Suprapubic skin (tissue), 4 donors: Measurements from ENCODE around the gene STEEP1. TPM values are rescaled to one million over a fixed set of nuclear protein-coding genes. Genes with fewer than 3 reads are reported as not detected.
"Not testable (repeated sequence)": the region's sequence is repeated elsewhere in the genome, so short reads cannot be mapped to it uniquely, and the experiment has no call there.

Source experiments
- DNase-seq, 2 donors: peaks; one replicate each; pipeline ENCODE4 v3.0.0-alpha.2; 2019; ENCODE audit warnings: low spot score in 2 of 2
- H3K27ac ChIP-seq: fragments of 200-600 bp; sonication (generic); one replicate; pipeline ENCODE4 v1.5.1; 2019
- H3K27me3 ChIP-seq: fragments of 200-600 bp; sonication (generic); one replicate; pipeline ENCODE4 v1.5.1; 2019
- H3K36me3 ChIP-seq: fragments of 200-600 bp; sonication (generic); one replicate; pipeline ENCODE4 v1.5.1; 2019
- H3K4me1 ChIP-seq: fragments of 200-600 bp; sonication (generic); one replicate; pipeline ENCODE4 v1.5.1; 2019
- H3K4me3 ChIP-seq: fragments of 200-600 bp; sonication (generic); one replicate; pipeline ENCODE4 v1.5.1; 2019; ENCODE audit warnings: mild to moderate bottlenecking
- H3K9me3 ChIP-seq: fragments of 200-600 bp; sonication (generic); one replicate; pipeline ENCODE4 v1.5.1; 2019
- CTCF ChIP-seq, 2 donors: fragments of 200-600 bp in 1 of 2; fragments of 450-650 bp in 1 of 2; sonication (generic) in 1 of 2; IDR thresholded peaks; one replicate each; pipeline ENCODE4 v1.5.1; 2016 to 2019; ENCODE audit warnings: antibody characterized with exemption in 2 of 2, mild to moderate bottlenecking in 1 of 2, moderate library complexity in 1 of 2
- EP300 ChIP-seq: sonication (generic); formaldehyde crosslinking; IDR thresholded peaks from one replicate; pipeline ENCODE4 v1.6.1; 2017; ENCODE audit warnings: antibody characterized with exemption
- POLR2A ChIP-seq, 2 donors: fragments of 450-650 bp; IDR thresholded peaks; one replicate each; pipeline ENCODE4 v1.6.1; 2017; ENCODE audit warnings: antibody characterized with exemption in 2 of 2, mild to moderate bottlenecking in 2 of 2, moderate library complexity in 2 of 2
- POLR2AphosphoS5 ChIP-seq, 3 donors: sonication (generic); formaldehyde crosslinking; IDR thresholded peaks; one replicate each; pipeline ENCODE4 v1.6.1; 2017; ENCODE audit warnings: antibody characterized with exemption in 3 of 3
- WGBS: methylation state at CpG from one replicate; pipeline ENCODE4 v1.1.5; 2018; 5-methylcytosine and 5-hydroxymethylcytosine counted together
- total RNA-seq, 4 donors: library from RNA; depleted of rRNA; stranded (reverse); fragments of >200 nt; gene quantifications; one replicate each; pipeline ENCODE4 v1.1.0, GENCODE V29; 2016

STEEP1 gene
- total RNA-seq, 4 donors from 2014 or later: 26.6 to 45.6 (median 33.6) TPM

- H3K4me1 ChIP-seq: peaks cover 3% of the 10 kb centered on the region
- H3K4me3 ChIP-seq: no peak overlapping the region
- no peaks in the 10 kb centered on the region for H3K36me3 ChIP-seq
- no peak for DNase-seq
- no peaks in the 10 kb centered on the region for H3K27me3 ChIP-seq
- no peaks in the 10 kb centered on the region for H3K9me3 ChIP-seq
- H3K27ac ChIP-seq: no peak overlapping the region
- TF ChIP-seq CTCF (IDR thresholded peaks at IDR 0.05) (peak; percentile 44 to 66), POLR2A (IDR thresholded peaks at IDR 0.05) (no peak)
- 36% methylated on average over 5 of the region's 5 CpGs for WGBS
These were observed 49.0 kb downstream of the STEEP1 start for GRCh38 chrX:119516157-119516702.

GRCh38 chrX:119512146-119512800 lies 52.9 kb downstream of the STEEP1 start:
- Histone ChIP-seq H3K27ac (no peak overlapping the region), H3K4me1 (peaks cover 3% of the 10 kb centered on the region), H3K9me3 (no peaks in the 10 kb centered on the region), H3K36me3 (no peaks in the 10 kb centered on the region), H3K27me3 (no peaks in the 10 kb centered on the region), H3K4me3 (no peak overlapping the region)
- TF ChIP-seq POLR2A (IDR thresholded peaks at IDR 0.05): no peak
- TF ChIP-seq CTCF (IDR thresholded peaks at IDR 0.05): peak; percentile 27 to 50
- WGBS: 54% methylated on average over 14 of the region's 14 CpGs
- no peak for DNase-seq

GRCh38 chrX:119507206-119507605 lies 58.0 kb downstream of the STEEP1 start:
- 70% methylated on average over 6 of the region's 6 CpGs for WGBS

GRCh38 chrX:119505945-119506344 lies 59.3 kb downstream of the STEEP1 start:
- DNase-seq: no peak
- TF ChIP-seq POLR2A (IDR thresholded peaks at IDR 0.05): no peak
- TF ChIP-seq EP300: no peak
- TF ChIP-seq POLR2AphosphoS5 (IDR thresholded peaks at IDR 0.05): no peak
- no peaks in the 10 kb centered on the region for H3K9me3 ChIP-seq
- no peak overlapping the region for H3K27ac ChIP-seq
- no peaks in the 10 kb centered on the region for H3K27me3 ChIP-seq
- H3K4me3 ChIP-seq: no peak overlapping the region
- peaks cover 17% of the 10 kb centered on the region for H3K4me1 ChIP-seq
- no peaks in the 10 kb centered on the region for H3K36me3 ChIP-seq
- WGBS: 84% methylated on average over 4 of the region's 4 CpGs

More at GRCh38 chrX:119507206-119507605, 58.0 kb downstream of the STEEP1 start:
- H3K4me1 ChIP-seq: peaks cover 18% of the 10 kb centered on the region
- H3K9me3 ChIP-seq: no peaks in the 10 kb centered on the region
- no peak overlapping the region for H3K27ac ChIP-seq
- H3K4me3 ChIP-seq: no peak overlapping the region
- no peak for TF ChIP-seq POLR2A (IDR thresholded peaks at IDR 0.05)
- no peak for TF ChIP-seq CTCF (IDR thresholded peaks at IDR 0.05)
- DNase-seq: no peak
- H3K36me3 ChIP-seq: no peaks in the 10 kb centered on the region
- no peaks in the 10 kb centered on the region for H3K27me3 ChIP-seq

GRCh38 chrX:119505145-119505544 lies 60.1 kb downstream of the STEEP1 start:
- not testable (repeated sequence) for DNase-seq, H3K27ac ChIP-seq, H3K27me3 ChIP-seq, H3K36me3 ChIP-seq, H3K4me3 ChIP-seq, H3K9me3 ChIP-seq
- peaks cover 17% of the 10 kb centered on the region for H3K4me1 ChIP-seq
- WGBS: 89% methylated on average over 10 of the region's 10 CpGs

- Histone ChIP-seq H3K9me3 (no peaks in the 10 kb centered on the region), H3K4me3 (no peak overlapping the region), H3K27ac (peak overlapping the region; percentile 84), H3K4me1 (peaks cover 17% of the 10 kb centered on the region), H3K36me3 (no peaks in the 10 kb centered on the region), H3K27me3 (no peaks in the 10 kb centered on the region)
- peak in 1 of 2 donors; percentile 59 for DNase-seq
- WGBS: 36% methylated on average over 2 of the region's 2 CpGs
- TF ChIP-seq POLR2A (IDR thresholded peaks at IDR 0.05): no peak
- TF ChIP-seq EP300: no peak
- no peak for TF ChIP-seq POLR2AphosphoS5 (IDR thresholded peaks at IDR 0.05)
- TF ChIP-seq CTCF (IDR thresholded peaks at IDR 0.05): no peak
These were observed 61.7 kb downstream of the STEEP1 start for GRCh38 chrX:119503484-119503861.
